Astrocyte (in vitro differentiated cells and primary cell): ENCODE measurements around the gene ATP2B2.

Experiments used
- CTCF ChIP-seq: IDR thresholded peaks from 2 replicates; pipeline ENCODE4 v1.5.1; 2011; ENCODE audit warnings: low read depth, mild to moderate bottlenecking, inconsistent platforms, low read length, moderate library complexity; ENCODE audit not compliant: insufficient read depth
- EZH2 ChIP-seq: IDR thresholded peaks from 2 replicates; pipeline ENCODE4 v1.6.1; 2012; ENCODE audit warnings: mild to moderate bottlenecking, low read length, inconsistent platforms; ENCODE audit not compliant: insufficient read depth

GRCh38 chr3:10444110-10444429 lies 61.3 kb downstream of the ATP2B2 start:
- no peak for TF ChIP-seq CTCF
- TF ChIP-seq EZH2: no peak
